ENCODE data around the gene SELENOI. TPM values are rescaled to one million over a fixed set of nuclear protein-coding genes. Genes with fewer than 3 reads are reported as not detected.

Gene SELENOI
- total RNA-seq, 2 experiments from 2014 or later = 27.7 to 31.5 TPM

DNA sequence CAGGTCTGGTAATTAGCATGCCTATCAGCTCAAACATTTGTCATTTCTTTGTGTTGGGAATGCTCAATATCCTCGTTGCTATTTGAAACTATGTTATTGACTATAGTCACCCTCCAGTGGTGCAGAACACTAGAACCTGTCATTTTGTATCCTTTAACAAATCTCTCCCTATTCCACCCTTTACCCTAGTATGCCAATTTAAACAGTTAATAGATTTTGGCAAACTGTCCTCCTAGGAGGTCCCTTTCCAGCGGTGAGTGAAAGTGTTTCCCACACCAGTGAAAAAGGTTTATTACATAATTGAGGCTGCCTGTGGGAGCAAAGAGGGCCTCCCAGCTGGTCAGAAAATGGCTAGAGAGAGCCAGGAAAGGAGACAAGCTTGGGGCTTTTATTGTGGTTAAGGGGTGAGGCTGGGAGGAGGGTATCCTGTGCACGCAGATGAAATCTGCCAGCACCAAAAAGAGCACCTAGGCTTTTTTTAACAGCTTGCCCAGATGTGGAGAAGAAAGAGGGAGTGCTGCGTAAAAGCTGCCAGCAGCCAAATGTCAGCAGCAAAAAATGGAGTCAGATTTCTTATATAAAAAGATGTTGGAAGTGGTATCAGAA, 53.9 kb downstream of the SELENOI start:
- peaks cover 7% of the 10 kb centered on the region for H3K4me1 ChIP-seq (ENCODE audit: insufficient read depth, low read length)
- H3K36me3 Mint-ChIP-seq (ENCODE audit: low read depth) = no peaks in the 10 kb centered on the region
- H3K9me3 Mint-ChIP-seq = no peaks in the 10 kb centered on the region
- H3K9me3 ChIP-seq (ENCODE audit: control insufficient read depth in 1 of 2, insufficient read depth in 1 of 2, low read length in 2 of 2) = no peaks in the 10 kb centered on the region
- peaks cover 13% of the 10 kb centered on the region for H3K4me1 Mint-ChIP-seq (ENCODE audit: low read depth)
- H3K27ac ChIP-seq (ENCODE audit: low read depth in 1 of 2, low read length in 2 of 2) = no peak overlapping the region
- no peak overlapping the region for H3K4me3 Mint-ChIP-seq
- POLR2A ChIA-PET = no interaction called here
- intact Hi-C loops (cut with DNase I, micrococcal nuclease) = no loop called here
- H3K27me3 Mint-ChIP-seq = peaks cover 22% of the 10 kb centered on the region
- ATAC-seq (ENCODE audit: poor library complexity) (no peak), DNase-seq (no peak)
- H3K36me3 ChIP-seq (ENCODE audit: insufficient read depth, low read length) = no peaks in the 10 kb centered on the region
- TF ChIP-seq, protein P1, sequence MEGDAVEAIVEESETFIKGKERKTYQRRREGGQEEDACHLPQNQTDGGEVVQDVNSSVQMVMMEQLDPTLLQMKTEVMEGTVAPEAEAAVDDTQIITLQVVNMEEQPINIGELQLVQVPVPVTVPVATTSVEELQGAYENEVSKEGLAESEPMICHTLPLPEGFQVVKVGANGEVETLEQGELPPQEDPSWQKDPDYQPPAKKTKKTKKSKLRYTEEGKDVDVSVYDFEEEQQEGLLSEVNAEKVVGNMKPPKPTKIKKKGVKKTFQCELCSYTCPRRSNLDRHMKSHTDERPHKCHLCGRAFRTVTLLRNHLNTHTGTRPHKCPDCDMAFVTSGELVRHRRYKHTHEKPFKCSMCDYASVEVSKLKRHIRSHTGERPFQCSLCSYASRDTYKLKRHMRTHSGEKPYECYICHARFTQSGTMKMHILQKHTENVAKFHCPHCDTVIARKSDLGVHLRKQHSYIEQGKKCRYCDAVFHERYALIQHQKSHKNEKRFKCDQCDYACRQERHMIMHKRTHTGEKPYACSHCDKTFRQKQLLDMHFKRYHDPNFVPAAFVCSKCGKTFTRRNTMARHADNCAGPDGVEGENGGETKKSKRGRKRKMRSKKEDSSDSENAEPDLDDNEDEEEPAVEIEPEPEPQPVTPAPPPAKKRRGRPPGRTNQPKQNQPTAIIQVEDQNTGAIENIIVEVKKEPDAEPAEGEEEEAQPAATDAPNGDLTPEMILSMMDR (IDR thresholded peaks at IDR 0.05) = no peak
- H3K27ac Mint-ChIP-seq = no peak overlapping the region
- peaks cover 8 to 10% of the 10 kb centered on the region in 2 experiments for H3K27me3 ChIP-seq (ENCODE audit: control insufficient read depth in 1 of 2, insufficient read depth in 2 of 2, low read length in 2 of 2)
- no peak overlapping the region for H3K4me3 ChIP-seq (ENCODE audit: low read length)
- CTCF ChIA-PET = interaction anchor here (0.7 kb wide), 1 partner anchor 9 kb away, joined by 3 read pairs; no protein-coding TSS in a partner anchor

DNA sequence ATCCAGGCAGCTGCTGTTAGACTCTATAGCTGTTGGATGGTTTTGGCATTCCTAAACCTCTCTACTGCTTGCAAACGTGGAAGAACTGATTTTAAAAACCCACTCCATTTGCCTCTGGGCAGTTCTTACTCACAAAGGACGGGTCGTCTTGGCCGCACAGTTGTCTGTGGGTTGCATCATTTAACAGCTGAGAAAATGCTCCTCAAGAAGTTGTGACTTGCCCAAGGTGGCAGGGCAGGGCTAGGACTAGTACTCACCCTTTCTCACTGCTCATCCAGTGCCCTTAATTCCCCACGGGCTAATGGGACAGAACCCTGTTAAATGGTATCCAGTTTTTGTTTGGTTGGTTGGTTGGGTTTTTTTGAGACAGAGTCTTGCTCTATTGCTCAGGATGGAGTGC, 54.8 kb downstream of the SELENOI start:
- H3K4me1 Mint-ChIP-seq (ENCODE audit: low read depth) = peaks cover 13% of the 10 kb centered on the region
- no peaks in the 10 kb centered on the region for H3K9me3 Mint-ChIP-seq
- TF ChIP-seq, protein P1 (IDR thresholded peaks at IDR 0.05) = no peak
- H3K4me3 Mint-ChIP-seq = no peak overlapping the region
- Histone ChIP-seq H3K27ac (ENCODE audit: low read depth in 1 of 2, low read length in 2 of 2) (no peak overlapping the region), H3K36me3 (ENCODE audit: insufficient read depth, low read length) (no peaks in the 10 kb centered on the region), H3K9me3 (ENCODE audit: control insufficient read depth in 1 of 2, insufficient read depth in 1 of 2, low read length in 2 of 2) (no peaks in the 10 kb centered on the region), H3K27me3 (ENCODE audit: control insufficient read depth in 1 of 2, insufficient read depth in 2 of 2, low read length in 2 of 2) (peaks cover 8 to 10% of the 10 kb centered on the region in 2 experiments), H3K4me3 (ENCODE audit: low read length) (no peak overlapping the region), H3K4me1 (ENCODE audit: insufficient read depth, low read length) (peaks cover 7% of the 10 kb centered on the region)
- no peak for ATAC-seq (ENCODE audit: poor library complexity)
- H3K36me3 Mint-ChIP-seq (ENCODE audit: low read depth) = no peaks in the 10 kb centered on the region
- ChIA-PET CTCF (no interaction called here), POLR2A (no interaction called here)
- H3K27me3 Mint-ChIP-seq = peaks cover 22% of the 10 kb centered on the region
- intact Hi-C loops (cut with DNase I, micrococcal nuclease) = no loop called here
- DNase-seq = no peak
- H3K27ac Mint-ChIP-seq = no peak overlapping the region

DNA sequence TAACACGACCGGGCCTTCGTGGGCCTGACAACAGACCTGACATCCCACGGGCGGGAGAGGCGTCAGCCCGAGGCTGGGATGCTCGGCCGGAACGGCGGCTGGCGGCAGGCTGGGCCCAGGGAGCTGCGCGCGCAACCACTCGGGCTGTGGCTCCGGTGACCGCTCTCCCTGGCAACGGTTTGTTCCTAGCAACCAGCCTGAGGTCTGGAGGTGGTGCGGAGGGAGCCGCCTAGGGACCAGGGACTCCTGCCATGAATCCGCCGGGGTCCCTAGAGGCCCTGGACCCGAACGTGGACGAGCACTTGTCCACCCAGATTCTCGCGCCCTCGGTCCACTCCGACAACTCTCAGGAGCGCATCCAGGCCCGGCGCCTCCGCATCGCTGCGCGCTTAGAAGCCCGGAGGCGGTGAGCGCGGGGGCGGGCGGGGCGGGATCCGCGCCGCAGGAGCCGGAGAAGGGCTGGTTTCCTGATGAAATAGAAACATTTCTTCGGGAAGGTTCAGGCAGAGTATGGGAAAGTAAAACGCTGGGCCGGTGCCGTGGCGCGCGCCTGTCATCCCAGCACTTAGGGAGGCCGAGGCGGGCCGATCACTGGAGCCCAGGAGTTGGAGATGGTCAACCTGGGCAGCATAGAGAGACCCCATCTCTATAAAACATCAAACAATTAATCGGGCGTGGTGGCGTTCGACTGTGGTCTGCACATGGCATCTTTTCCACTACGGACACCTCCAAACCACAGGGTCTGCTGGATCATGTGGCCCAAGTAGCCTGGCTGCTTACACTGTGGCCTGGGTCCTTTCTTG, 56.0 kb downstream of the SELENOI start, which contains the start of gene DRC1:
Gene DRC1, plus strand, starts transcription at position 182 of the 803 bp plus-strand sequence. Its CDS starts 70 bp downstream, at position 252.
- no peak within 1 kb of the TSS for H3K27ac ChIP-seq (ENCODE audit: low read depth in 1 of 2, low read length in 2 of 2)
- H3K4me3 ChIP-seq (ENCODE audit: low read length) = no peak within 1 kb of the TSS
- DNase-seq (peak in 2 of 14 experiments; percentile 14 to 25), ATAC-seq (ENCODE audit: poor library complexity) (no peak)
- H3K27me3 Mint-ChIP-seq = peaks cover 23% of the 10 kb centered on the region
- TF ChIP-seq, protein P1 (IDR thresholded peaks at IDR 0.05) = no peak
- no peaks in the 10 kb centered on the region for H3K9me3 ChIP-seq (ENCODE audit: control insufficient read depth in 1 of 2, insufficient read depth in 1 of 2, low read length in 2 of 2)
- ChIA-PET POLR2A (no interaction called here), CTCF (no interaction called here)
- H3K9me3 Mint-ChIP-seq = no peaks in the 10 kb centered on the region
- no peak within 1 kb of the TSS for H3K4me3 Mint-ChIP-seq
- H3K36me3 ChIP-seq (ENCODE audit: insufficient read depth, low read length) = no peaks in the 10 kb centered on the region
- H3K4me1 Mint-ChIP-seq (ENCODE audit: low read depth) = peaks cover 5% of the 10 kb centered on the region
- no peaks in the 10 kb centered on the region for H3K36me3 Mint-ChIP-seq (ENCODE audit: low read depth)
- H3K27ac Mint-ChIP-seq = no peak within 1 kb of the TSS
- peaks cover 7% of the 10 kb centered on the region for H3K4me1 ChIP-seq (ENCODE audit: insufficient read depth, low read length)
- H3K27me3 ChIP-seq (ENCODE audit: control insufficient read depth in 1 of 2, insufficient read depth in 2 of 2, low read length in 2 of 2) = peaks cover 8 to 14% of the 10 kb centered on the region in 2 experiments
- intact Hi-C loops (cut with DNase I, micrococcal nuclease) = no loop called here

All from CD4-positive, alpha-beta T cell (primary cell).